ENCODE results near the gene OR10A4. TPM values are rescaled to one million over a fixed set of nuclear protein-coding genes. Genes with fewer than 3 reads are reported as not detected.

OR10A4 gene
- total RNA-seq, 6 experiments from 2014 or later = not detected

DNA sequence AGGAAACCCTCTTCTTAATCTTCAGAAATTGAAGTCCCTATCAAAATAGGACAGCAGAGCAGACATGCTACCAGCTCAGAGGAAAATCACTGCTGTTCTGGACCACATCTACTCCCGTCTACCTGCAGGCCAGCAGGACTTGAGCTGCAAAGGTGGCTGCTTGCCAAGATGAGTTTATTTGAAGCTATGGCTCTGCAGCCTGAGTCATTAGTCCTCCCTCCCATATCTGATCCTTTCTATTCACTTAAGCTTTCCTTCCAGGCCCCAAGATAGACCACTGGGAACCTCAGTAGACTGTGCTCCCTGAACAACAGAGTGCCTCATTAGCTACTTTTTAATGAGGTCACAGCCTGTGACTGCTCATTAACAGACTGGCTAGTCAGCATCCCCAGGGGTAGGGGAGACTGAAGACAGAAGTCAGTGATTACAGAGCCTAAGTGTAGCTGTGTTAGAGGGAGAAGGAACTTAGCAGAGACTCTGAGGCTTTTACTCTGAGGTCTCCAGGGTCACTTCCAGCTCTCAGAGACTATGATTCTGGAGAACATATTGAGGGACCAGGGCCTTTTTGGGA lies 20.4 kb upstream of the OR10A4 start:
- no peaks in the 10 kb centered on the region for H3K36me3 ChIP-seq
- H3K4me1 ChIP-seq = no peaks in the 10 kb centered on the region
- WGBS (ENCODE audit: insufficient coverage, low coverage, low lambda C conversion rate, missing lambda C conversion rate) = 83% methylated on average over 1 of the region's 1 CpG
- no peak for ATAC-seq
- H3K9me3 ChIP-seq = no peaks in the 10 kb centered on the region
- H3K4me3 ChIP-seq = no peak overlapping the region
- TF ChIP-seq, protein P1, sequence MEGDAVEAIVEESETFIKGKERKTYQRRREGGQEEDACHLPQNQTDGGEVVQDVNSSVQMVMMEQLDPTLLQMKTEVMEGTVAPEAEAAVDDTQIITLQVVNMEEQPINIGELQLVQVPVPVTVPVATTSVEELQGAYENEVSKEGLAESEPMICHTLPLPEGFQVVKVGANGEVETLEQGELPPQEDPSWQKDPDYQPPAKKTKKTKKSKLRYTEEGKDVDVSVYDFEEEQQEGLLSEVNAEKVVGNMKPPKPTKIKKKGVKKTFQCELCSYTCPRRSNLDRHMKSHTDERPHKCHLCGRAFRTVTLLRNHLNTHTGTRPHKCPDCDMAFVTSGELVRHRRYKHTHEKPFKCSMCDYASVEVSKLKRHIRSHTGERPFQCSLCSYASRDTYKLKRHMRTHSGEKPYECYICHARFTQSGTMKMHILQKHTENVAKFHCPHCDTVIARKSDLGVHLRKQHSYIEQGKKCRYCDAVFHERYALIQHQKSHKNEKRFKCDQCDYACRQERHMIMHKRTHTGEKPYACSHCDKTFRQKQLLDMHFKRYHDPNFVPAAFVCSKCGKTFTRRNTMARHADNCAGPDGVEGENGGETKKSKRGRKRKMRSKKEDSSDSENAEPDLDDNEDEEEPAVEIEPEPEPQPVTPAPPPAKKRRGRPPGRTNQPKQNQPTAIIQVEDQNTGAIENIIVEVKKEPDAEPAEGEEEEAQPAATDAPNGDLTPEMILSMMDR (IDR thresholded peaks at IDR 0.05) = no peak
- no peak for TF ChIP-seq POLR2A (IDR thresholded peaks at IDR 0.05)
- no peaks in the 10 kb centered on the region for H3K27me3 ChIP-seq
- intact Hi-C loops (cut with DNase I) = no loop called here
- H3K27ac ChIP-seq = no peak overlapping the region
- no peak for DNase-seq

DNA sequence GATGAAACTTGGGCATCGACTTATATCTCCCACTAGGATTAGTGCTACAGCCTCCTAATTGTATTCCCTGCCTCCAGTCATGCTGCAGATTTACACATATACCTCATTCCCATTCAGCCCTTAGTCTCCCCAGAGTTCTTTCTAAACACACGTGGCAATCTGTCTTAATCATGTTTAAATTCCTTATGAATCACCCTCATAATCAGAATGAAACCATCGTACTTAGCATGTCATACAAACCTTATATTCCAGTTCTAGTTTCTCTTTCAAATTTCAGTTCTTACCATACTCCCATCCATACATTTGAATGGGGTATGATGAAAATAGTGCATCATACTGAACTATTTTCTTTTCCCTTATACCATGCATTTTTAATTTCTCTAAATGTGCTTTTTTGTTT lies 19.6 kb upstream of the OR10A4 start:
- intact Hi-C loops (cut with DNase I) = no loop called here
- Histone ChIP-seq H3K9me3 (no peaks in the 10 kb centered on the region), H3K27ac (no peak overlapping the region), H3K27me3 (no peaks in the 10 kb centered on the region), H3K4me3 (no peak overlapping the region), H3K36me3 (no peaks in the 10 kb centered on the region), H3K4me1 (no peaks in the 10 kb centered on the region)
- DNase-seq (no peak), ATAC-seq (no peak)
- 53% methylated on average over 3 of the region's 3 CpGs for WGBS (ENCODE audit: insufficient coverage, low coverage, low lambda C conversion rate, missing lambda C conversion rate)
- no peak for TF ChIP-seq POLR2A (IDR thresholded peaks at IDR 0.05)
- TF ChIP-seq, protein P1 (IDR thresholded peaks at IDR 0.05) = no peak

DNA sequence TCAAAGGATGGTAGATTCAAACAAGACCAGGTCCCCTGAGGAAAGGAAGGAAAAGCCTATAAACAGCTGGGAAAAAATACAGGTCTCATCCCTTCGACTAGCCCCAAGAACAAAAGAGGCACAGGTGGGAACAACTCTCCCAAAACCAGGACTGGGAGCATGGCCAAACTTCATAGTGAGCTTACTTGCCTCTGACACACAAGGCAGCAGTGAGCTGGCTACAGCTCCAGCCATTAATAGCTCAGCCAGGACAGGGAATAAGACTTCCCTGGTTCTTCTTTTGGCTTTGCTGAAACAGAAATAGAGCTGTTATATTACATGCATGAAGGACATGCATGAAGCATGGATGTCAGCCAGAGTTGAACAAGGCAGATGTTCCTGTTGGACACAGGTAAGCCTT lies 13.5 kb upstream of the OR10A4 start, which contains the start of gene OR10A2:
Gene OR10A2 (plus strand): TSS at position 97 of the 400 bp plus-strand sequence. CDS start 6,698 bp downstream, outside the sequence.
- TF ChIP-seq, protein P1 (IDR thresholded peaks at IDR 0.05) = no peak
- no peak for TF ChIP-seq POLR2A (IDR thresholded peaks at IDR 0.05)
- Histone ChIP-seq H3K4me1 (no peaks in the 10 kb centered on the region), H3K4me3 (no peak within 1 kb of the TSS), H3K27ac (no peak within 1 kb of the TSS), H3K27me3 (no peaks in the 10 kb centered on the region), H3K36me3 (no peaks in the 10 kb centered on the region), H3K9me3 (no peaks in the 10 kb centered on the region)
- no peak for DNase-seq
- ATAC-seq = no peak
- WGBS (ENCODE audit: insufficient coverage, low coverage, low lambda C conversion rate, missing lambda C conversion rate) = 18% methylated on average over 1 of the region's 1 CpG
- intact Hi-C loops (cut with DNase I) = no loop called here

DNA sequence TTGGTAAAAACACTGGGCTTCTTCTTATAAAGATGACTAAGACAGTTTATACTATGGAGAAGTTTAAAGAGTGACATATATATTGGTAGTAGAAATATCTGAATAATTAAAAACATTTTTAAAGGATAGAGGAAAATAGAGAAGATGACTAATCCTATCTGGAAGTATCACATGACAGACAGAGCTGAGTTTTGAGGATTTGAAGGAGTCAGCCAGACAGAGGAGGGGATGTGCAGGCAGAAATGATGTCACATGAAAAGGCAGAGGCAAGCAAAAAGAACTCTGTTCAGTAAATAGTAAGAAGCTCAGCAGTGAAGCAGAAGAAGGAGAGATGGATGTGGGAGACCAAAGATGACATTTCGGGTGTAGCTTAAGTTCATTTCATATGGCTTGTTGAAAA lies 12.0 kb upstream of the OR10A4 start:
- no peaks in the 10 kb centered on the region for H3K36me3 ChIP-seq
- no peak overlapping the region for H3K27ac ChIP-seq
- intact Hi-C loops (cut with DNase I) = no loop called here
- ATAC-seq (no peak), DNase-seq (no peak)
- H3K9me3 ChIP-seq = no peaks in the 10 kb centered on the region
- TF ChIP-seq, protein P1 (IDR thresholded peaks at IDR 0.05) = no peak
- TF ChIP-seq POLR2A (IDR thresholded peaks at IDR 0.05) = no peak
- H3K27me3 ChIP-seq = no peaks in the 10 kb centered on the region
- 91% methylated on average over 1 of the region's 1 CpG for WGBS (ENCODE audit: insufficient coverage, low coverage, low lambda C conversion rate, missing lambda C conversion rate)
- no peak overlapping the region for H3K4me3 ChIP-seq
- no peaks in the 10 kb centered on the region for H3K4me1 ChIP-seq

DNA sequence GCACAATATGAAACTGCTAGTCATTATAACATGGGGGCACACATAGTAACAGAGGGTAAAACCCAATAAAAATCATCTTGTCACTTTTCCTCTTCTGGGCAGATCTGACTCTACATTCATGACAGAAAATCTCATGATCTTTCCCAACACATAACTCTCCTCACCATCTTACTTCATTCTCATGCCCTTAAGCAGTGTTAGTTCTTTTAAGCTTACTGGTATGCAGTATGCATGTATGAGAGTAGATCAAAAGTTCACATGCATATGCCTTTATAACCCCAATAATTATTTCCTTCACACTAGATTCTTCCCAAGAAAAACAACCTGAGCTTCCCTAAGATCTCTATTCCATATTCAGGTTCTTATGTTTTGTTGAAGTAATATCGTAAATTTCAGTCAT lies 5.1 kb upstream of the OR10A4 start:
- Histone ChIP-seq H3K36me3 (no peaks in the 10 kb centered on the region), H3K4me3 (no peak overlapping the region), H3K27me3 (no peaks in the 10 kb centered on the region), H3K27ac (no peak overlapping the region), H3K9me3 (no peaks in the 10 kb centered on the region), H3K4me1 (no peaks in the 10 kb centered on the region)
- DNase-seq (no peak), ATAC-seq (no peak)
- TF ChIP-seq, protein P1 (IDR thresholded peaks at IDR 0.05) = no peak
- no peak for TF ChIP-seq POLR2A (IDR thresholded peaks at IDR 0.05)
- intact Hi-C loops (cut with DNase I) = no loop called here
- 28% methylated on average over 1 of the region's 1 CpG for WGBS (ENCODE audit: insufficient coverage, low coverage, low lambda C conversion rate, missing lambda C conversion rate)
